Osteoblast (primary cell): ENCODE data around the gene TPP1. TPM values are rescaled to one million over a fixed set of nuclear protein-coding genes. Genes with fewer than 3 reads are reported as not detected.

Experiments used
- DNase-seq: peaks from one replicate; pipeline ENCODE4 v3.0.0; 2011; ENCODE audit warnings: low spot score, mixed read lengths; ENCODE audit not compliant: insufficient read length; ENCODE audit errors: missing footprints
- H2AFZ ChIP-seq: 2 replicates; pipeline ENCODE4 v1.6.0; 2011; ENCODE audit warnings: mild to moderate bottlenecking, low read length
- H3K27ac ChIP-seq: 2 replicates; pipeline ENCODE4 v1.5.1; 2011; ENCODE audit warnings: mild to moderate bottlenecking, low read depth, low read length, moderate library complexity
- H3K27me3 ChIP-seq: 2 replicates; pipeline ENCODE4 v1.6.0; 2012; ENCODE audit warnings: mild to moderate bottlenecking, control low read depth, inconsistent platforms, low read length, moderate library complexity; ENCODE audit not compliant: insufficient read depth
- H3K36me3 ChIP-seq: 2 replicates; pipeline ENCODE4 v1.5.1; 2011; ENCODE audit warnings: mild to moderate bottlenecking, low read length, control low read depth, moderate library complexity; ENCODE audit not compliant: insufficient read depth
- H3K4me1 ChIP-seq: 2 replicates; pipeline ENCODE4 v1.5.1; 2011; ENCODE audit warnings: mild to moderate bottlenecking, low read length, control low read depth, moderate library complexity; ENCODE audit not compliant: insufficient read depth
- H3K4me2 ChIP-seq: 2 replicates; pipeline ENCODE4 v1.6.0; 2011; ENCODE audit warnings: mild to moderate bottlenecking, low read length; ENCODE audit not compliant: insufficient read depth
- H3K4me3 ChIP-seq: fragments of 200-600 bp; sonication (generic); 3 replicates; pipeline ENCODE4 v1.5.1; 2012; ENCODE audit warnings: mild to moderate bottlenecking, low read length, inconsistent platforms; ENCODE audit not compliant: insufficient read depth
- H3K79me2 ChIP-seq: 2 replicates; pipeline ENCODE4 v1.6.0; 2012; ENCODE audit warnings: mild to moderate bottlenecking, low read length, control low read depth, inconsistent platforms; ENCODE audit not compliant: insufficient read depth
- H3K9me3 ChIP-seq: 2 replicates; pipeline ENCODE4 v1.5.1; 2011; ENCODE audit warnings: low read depth, low read length, control low read depth
- H4K20me1 ChIP-seq: 2 replicates; pipeline ENCODE4 v1.6.0; 2012; ENCODE audit warnings: mild to moderate bottlenecking, low read length, control low read depth; ENCODE audit not compliant: insufficient read depth
- total RNA-seq: library from RNA; depleted of rRNA; stranded (reverse); fragments of >200 nt; gene quantifications from 2 replicates; pipeline ENCODE4 v1.2.3, GENCODE V29; 2012
- TF ChIP-seq, protein P1 (sequence below): IDR thresholded peaks from 2 replicates; pipeline ENCODE4 v1.5.1; 2011; ENCODE audit warnings: mild to moderate bottlenecking, low read depth, low read length, moderate library complexity; ENCODE audit errors: extremely low read depth

Gene TPP1
- total RNA-seq, 1 donor: 127 TPM

DNA sequence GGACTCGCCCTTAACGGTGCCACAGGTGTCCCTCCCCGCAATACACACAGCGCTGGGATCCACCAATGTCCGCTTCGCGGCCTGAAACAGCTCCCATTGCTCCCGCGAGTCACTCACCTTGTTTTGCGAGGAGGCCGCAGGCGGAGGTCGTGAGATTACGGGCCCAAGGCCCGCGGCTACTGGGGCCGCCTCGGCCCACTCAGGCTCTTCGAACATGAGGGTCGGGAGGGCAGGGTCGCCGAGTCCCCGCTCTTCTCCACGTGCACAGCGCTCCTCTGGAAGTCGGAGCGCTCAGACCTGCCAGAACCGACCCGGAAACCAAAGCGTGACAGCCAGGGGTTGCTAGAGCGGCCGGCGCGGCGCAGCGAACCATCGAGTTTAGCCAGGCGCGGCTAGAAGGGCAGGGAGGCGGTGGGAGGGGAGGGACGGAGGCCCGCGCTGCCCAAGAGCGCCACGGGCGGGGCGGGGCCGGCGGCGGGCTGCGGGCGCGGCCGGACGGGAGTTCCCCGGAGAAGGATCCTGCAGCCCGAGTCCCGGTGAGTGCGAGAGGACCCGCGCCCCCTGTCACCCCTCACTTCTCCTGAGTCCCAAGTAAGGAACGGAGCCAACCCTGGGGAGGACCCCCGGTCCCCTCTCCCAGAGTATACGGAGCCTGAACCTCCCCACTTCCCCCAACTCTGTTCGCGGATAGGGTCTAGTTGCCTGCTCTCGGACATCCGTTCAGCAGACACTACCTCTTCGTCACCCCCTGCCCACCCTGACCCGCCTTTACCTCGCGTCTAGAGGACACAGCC lies 15.7 kb downstream of the TPP1 start, which contains the start of the genes ILK and RRP8:
ILK (plus strand) TSS at position 488 of the 794 bp plus-strand sequence. CDS start 498 bp downstream, outside the sequence.
RRP8 (minus strand) TSS at position 330 of the 794 bp plus-strand sequence; CDS start at position 216, 114 bp downstream.
- peak; percentile 99 for DNase-seq
- Histone ChIP-seq H3K27ac (peak within 1 kb of the TSS; percentile 71), H3K4me3 (peak within 1 kb of the TSS; percentile 96), H2AFZ (peak within 1 kb of the TSS; percentile 86), H3K9me3 (no peaks in the 10 kb centered on the region), H3K4me1 (peaks cover 50% of the 10 kb centered on the region), H3K4me2 (peak within 1 kb of the TSS; percentile 93), H4K20me1 (peaks cover 22% of the 10 kb centered on the region), H3K36me3 (peaks cover 47% of the 10 kb centered on the region), H3K79me2 (peaks cover 90% of the 10 kb centered on the region), H3K27me3 (no peaks in the 10 kb centered on the region)
- TF ChIP-seq, protein P1, sequence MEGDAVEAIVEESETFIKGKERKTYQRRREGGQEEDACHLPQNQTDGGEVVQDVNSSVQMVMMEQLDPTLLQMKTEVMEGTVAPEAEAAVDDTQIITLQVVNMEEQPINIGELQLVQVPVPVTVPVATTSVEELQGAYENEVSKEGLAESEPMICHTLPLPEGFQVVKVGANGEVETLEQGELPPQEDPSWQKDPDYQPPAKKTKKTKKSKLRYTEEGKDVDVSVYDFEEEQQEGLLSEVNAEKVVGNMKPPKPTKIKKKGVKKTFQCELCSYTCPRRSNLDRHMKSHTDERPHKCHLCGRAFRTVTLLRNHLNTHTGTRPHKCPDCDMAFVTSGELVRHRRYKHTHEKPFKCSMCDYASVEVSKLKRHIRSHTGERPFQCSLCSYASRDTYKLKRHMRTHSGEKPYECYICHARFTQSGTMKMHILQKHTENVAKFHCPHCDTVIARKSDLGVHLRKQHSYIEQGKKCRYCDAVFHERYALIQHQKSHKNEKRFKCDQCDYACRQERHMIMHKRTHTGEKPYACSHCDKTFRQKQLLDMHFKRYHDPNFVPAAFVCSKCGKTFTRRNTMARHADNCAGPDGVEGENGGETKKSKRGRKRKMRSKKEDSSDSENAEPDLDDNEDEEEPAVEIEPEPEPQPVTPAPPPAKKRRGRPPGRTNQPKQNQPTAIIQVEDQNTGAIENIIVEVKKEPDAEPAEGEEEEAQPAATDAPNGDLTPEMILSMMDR: no peak

DNA sequence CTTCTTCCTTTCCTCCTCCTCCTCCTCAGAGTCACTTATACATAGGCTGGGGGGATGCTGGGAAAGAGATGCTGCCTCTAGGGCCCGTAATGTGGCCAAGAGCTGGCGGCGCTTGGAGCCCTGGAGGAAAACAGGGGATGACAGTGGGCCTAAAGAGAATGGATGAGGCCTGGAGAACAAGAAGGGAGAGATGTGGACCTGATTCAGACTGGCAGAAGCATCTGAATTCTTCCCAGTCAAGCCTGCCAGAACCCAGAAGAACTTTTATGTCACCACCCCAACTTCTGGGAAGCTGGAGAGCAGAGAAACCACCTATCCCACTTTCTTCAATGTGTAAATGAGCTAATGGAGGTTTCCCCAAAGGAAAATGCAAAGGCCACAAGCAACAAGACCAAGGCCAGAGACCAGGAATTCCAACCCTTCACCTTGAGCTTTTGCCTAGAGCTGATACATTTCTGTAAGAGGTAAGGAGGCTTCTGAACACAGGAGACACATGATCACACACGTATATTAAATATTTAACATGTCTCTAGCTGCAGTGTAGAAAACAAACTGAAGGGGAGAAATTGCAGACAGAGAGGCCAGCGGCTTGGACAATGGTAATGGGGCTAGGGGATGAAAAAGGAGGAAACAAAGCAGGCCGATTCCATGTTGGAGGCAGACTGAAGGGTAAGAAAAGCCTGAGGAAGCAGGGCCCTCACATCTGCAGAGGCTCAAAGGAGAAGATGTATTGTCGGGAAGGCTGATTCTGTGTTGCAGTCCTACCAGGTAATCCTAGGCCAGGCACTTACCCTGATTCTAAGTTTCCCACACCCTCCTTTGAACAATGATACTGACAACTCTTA lies 16.9 kb downstream of the TPP1 start:
- Histone ChIP-seq H3K4me2 (peak overlapping the region; percentile 89), H3K27me3 (no peaks in the 10 kb centered on the region), H2AFZ (peak overlapping the region; percentile 78), H3K4me3 (peak overlapping the region; percentile 96), H3K27ac (peak overlapping the region; percentile 45), H3K9me3 (no peaks in the 10 kb centered on the region), H4K20me1 (peaks cover 23% of the 10 kb centered on the region), H3K36me3 (peaks cover 47% of the 10 kb centered on the region), H3K4me1 (peaks cover 38% of the 10 kb centered on the region), H3K79me2 (peaks cover 89% of the 10 kb centered on the region)
- peak; percentile 89 for DNase-seq
- TF ChIP-seq, protein P1: peak; percentile 9

DNA sequence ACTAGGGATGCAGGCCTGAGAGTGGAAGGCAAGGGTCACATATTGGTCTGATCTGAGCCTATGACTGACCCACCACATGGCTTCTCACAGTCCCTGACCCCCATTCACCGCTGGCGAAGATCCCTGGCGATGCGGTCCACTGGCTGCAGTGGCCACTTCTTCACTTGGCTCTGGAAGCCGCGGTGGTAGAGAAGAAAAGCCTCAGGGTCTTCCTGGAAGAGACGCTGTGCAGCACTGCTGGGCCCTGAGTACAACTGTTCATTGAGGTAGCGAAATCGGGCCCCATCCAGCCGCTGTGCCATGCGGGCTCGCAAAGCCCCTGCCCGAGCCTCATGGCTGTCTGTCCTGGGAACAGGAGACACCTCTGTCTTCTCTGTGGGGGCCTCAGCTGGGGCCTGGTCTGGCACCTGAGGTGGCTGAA lies 18.2 kb downstream of the TPP1 start:
- peaks cover 23% of the 10 kb centered on the region for H4K20me1 ChIP-seq
- no peak for DNase-seq
- H3K79me2 ChIP-seq: peaks cover 85% of the 10 kb centered on the region
- H3K4me3 ChIP-seq: no peak overlapping the region
- H3K9me3 ChIP-seq: no peaks in the 10 kb centered on the region
- H3K36me3 ChIP-seq: peaks cover 59% of the 10 kb centered on the region
- TF ChIP-seq, protein P1: no peak
- H3K27ac ChIP-seq: no peak overlapping the region
- H2AFZ ChIP-seq: no peak overlapping the region
- H3K4me1 ChIP-seq: peaks cover 25% of the 10 kb centered on the region
- H3K4me2 ChIP-seq: no peak overlapping the region
- H3K27me3 ChIP-seq: no peaks in the 10 kb centered on the region
